Nephron (organoid): ENCODE data around the gene CEBPZ.
A peak's percentile ranks its signal among the peaks of the same experiment; 100 is the strongest.
"Not testable (repeated sequence)": the region's sequence is repeated elsewhere in the genome, so short reads cannot be mapped to it uniquely, and the experiment has no call there.

Source experiments
- H3K27ac Mint-ChIP-seq, 3 experiments: 2 replicates each; pipeline ENCODE4 v1.8.0; 2020; ENCODE audit warnings: mixed read lengths in 3 of 3, mild to moderate bottlenecking in 2 of 3, moderate library complexity in 1 of 3
- H3K27me3 Mint-ChIP-seq: 2 replicates; pipeline ENCODE4 v1.8.0; 2021; ENCODE audit warnings: low read depth, mild to moderate bottlenecking, moderate library complexity, mixed read lengths
- H3K36me3 Mint-ChIP-seq: 2 replicates; pipeline ENCODE4 v1.8.0; 2020; ENCODE audit warnings: low read depth, mixed read lengths
- H3K4me1 Mint-ChIP-seq: 2 replicates; pipeline ENCODE4 v1.8.0; 2020; ENCODE audit warnings: mixed read lengths
- H3K4me3 Mint-ChIP-seq, 3 experiments: 2 replicates each; pipeline ENCODE4 v1.8.0; 2020; ENCODE audit warnings: mild to moderate bottlenecking in 3 of 3, mixed read lengths in 3 of 3, moderate library complexity in 2 of 3
- H3K9me3 Mint-ChIP-seq: 2 replicates; pipeline ENCODE4 v1.8.0; 2020; ENCODE audit warnings: mixed read lengths
- CTCF ChIP-seq, 3 experiments: fragments of 200-600 bp; sonication (generic); IDR thresholded peaks; one replicate each; pipeline ENCODE4 v1.5.0; 2021; ENCODE audit warnings: antibody characterized with exemption in 3 of 3; ENCODE audit not compliant: unreplicated experiment in 3 of 3

The CEBPZ gene

GRCh38 chr2:37201208-37201607, 30.2 kb downstream of the CEBPZ start:
- no peak for TF ChIP-seq CTCF (IDR thresholded peaks at IDR 0.05; ENCODE audit: unreplicated experiment in 3 of 3)
- H3K9me3 Mint-ChIP-seq: peaks cover 14% of the 10 kb centered on the region
- no peak overlapping the region for H3K27ac Mint-ChIP-seq
- H3K4me1 Mint-ChIP-seq: no peaks in the 10 kb centered on the region
- no peaks in the 10 kb centered on the region for H3K27me3 Mint-ChIP-seq
- peaks cover 50% of the 10 kb centered on the region for H3K36me3 Mint-ChIP-seq
- H3K4me3 Mint-ChIP-seq: no peak overlapping the region

DNA sequence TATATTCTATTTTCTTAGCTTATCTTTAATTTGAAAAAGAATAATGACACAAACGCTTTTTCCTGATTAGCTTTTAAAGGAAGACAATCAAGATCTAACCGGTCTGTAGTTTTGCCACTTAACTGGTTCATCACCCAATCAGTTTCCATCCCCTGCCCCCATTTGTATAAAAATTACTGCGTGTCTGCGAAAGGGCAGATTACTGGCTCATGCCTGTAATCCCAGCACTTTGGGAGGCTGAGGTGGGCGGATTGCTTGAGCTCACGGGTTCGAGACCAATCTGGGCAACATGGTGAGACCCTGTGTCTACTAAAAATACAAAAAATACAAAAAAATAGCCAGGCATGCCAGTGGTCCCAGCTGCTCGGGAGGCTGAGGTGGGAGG, 32.7 kb downstream of the CEBPZ start:
- TF ChIP-seq CTCF (IDR thresholded peaks at IDR 0.05; ENCODE audit: unreplicated experiment in 3 of 3): no peak
- peaks cover 2% of the 10 kb centered on the region for H3K9me3 Mint-ChIP-seq
- H3K27ac Mint-ChIP-seq: no peak overlapping the region
- H3K4me1 Mint-ChIP-seq: no peaks in the 10 kb centered on the region
- peaks cover 24% of the 10 kb centered on the region for H3K36me3 Mint-ChIP-seq
- H3K27me3 Mint-ChIP-seq: no peaks in the 10 kb centered on the region
- H3K4me3 Mint-ChIP-seq: no peak overlapping the region

DNA sequence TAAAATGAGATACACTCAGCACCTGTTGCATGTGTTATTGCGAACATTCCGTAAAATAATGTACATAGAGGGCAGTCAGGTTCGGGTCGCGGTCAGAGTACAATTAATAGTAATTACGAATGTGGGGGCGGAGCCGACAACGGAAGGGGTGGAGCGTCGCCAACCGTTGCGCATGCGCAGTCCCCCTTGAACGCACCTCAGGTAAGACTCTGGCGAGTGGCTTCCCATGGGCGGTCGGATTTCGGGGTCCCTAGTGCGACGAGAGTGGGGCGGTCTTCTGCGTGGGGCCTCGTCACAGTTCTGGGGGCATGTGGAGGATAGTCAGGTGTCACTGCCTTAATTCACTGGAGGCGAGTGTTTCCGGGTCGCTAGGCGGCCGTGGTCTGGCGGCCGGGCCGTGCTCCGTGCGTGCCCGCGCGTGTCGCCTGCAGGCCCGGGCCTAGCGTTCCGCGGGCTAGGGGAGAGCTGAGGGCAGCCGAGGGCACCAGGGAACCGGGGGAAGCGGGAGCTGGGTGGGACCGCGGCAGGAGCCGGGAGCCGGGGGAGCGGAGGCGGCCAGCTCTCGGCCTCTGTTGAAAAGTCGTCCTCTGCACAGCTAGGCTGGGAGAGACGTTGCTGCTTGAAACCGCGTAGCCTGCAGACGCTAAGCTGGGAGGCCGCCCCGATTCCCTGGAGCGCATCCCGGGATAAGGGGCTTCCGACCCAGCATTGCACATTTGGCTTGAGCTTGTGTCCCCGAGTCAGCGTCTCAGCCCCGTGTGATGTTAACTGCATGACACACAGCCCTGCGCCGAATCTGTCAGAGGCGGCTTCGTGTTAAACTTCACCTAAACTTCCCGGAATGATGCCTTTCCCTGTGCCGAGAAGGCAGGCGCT, 34.8 kb downstream of the CEBPZ start, which contains the start of gene CEBPZOS:
Gene CEBPZOS, plus strand, starts transcription at position 177 of the 876 bp plus-strand sequence. CDS start 3,209 bp downstream, outside the sequence.
- no peak for TF ChIP-seq CTCF (IDR thresholded peaks at IDR 0.05; ENCODE audit: unreplicated experiment in 3 of 3)
- H3K9me3 Mint-ChIP-seq: no peaks in the 10 kb centered on the region
- peaks cover 9% of the 10 kb centered on the region for H3K36me3 Mint-ChIP-seq

DNA sequence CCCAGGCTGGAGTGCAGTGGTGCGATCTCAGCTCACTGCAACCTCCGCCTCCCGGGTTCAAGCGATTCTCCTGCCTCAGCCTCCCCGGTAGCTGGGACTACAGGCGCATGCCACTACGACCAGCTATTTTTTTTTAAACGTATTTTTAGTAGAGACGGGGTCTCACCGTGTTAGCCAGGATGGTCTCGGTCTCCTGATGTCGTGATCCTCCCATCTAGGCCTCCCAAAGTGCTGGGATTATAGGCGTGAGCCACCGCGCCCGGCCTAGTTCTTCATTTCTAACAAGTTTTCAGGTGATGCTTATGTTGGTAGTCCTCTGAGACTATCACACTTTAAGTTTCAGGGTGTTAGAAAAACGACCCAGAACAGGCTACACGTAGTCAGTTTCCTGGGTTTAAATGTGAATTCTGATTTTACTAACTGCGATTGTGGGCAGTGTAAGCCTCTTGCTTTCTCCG, 35.5 kb downstream of the CEBPZ start:
- not testable (repeated sequence) for H3K9me3 Mint-ChIP-seq, H3K36me3 Mint-ChIP-seq, H3K27ac Mint-ChIP-seq, H3K27me3 Mint-ChIP-seq, H3K4me1 Mint-ChIP-seq
- peak overlapping the region in 2 of 3 experiments; percentile 74 to 79 for H3K4me3 Mint-ChIP-seq

More for the DNA sequence above, 34.8 kb downstream of the CEBPZ start, which contains the start of gene CEBPZOS:
- Mint-ChIP-seq H3K27ac (peak within 1 kb of the TSS in 1 of 3 experiments; percentile 70), H3K27me3 (no peaks in the 10 kb centered on the region), H3K4me3 (peak within 1 kb of the TSS; percentile 65 to 79 (median 74)), H3K4me1 (no peaks in the 10 kb centered on the region)

DNA sequence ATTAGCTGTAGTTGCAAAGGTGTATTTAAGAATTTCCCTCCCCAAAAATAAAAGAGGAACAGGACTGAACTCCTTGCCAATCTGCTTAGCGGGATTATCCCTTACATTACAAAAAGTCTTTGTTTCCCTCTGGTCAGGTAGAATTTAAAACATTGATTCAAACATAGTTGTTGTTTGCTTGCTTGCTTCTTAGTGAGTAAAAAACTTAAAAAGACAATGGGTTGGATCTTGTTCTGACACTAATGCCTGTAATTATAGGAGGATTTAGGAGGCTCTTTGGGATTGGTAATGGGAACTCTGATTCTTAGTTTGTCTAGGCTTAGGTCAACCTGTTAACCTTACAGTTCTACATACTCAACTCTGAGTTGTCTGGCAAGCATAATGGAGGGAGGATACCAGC, 38.8 kb downstream of the CEBPZ start:
- H3K4me3 Mint-ChIP-seq: no peak overlapping the region

GRCh38 chr2:37191747-37192146, 39.6 kb downstream of the CEBPZ start:
- H3K4me1 Mint-ChIP-seq: no peaks in the 10 kb centered on the region
- no peaks in the 10 kb centered on the region for H3K27me3 Mint-ChIP-seq
- H3K36me3 Mint-ChIP-seq: no peaks in the 10 kb centered on the region
- no peaks in the 10 kb centered on the region for H3K9me3 Mint-ChIP-seq
- no peak overlapping the region for H3K4me3 Mint-ChIP-seq
- no peak for TF ChIP-seq CTCF (IDR thresholded peaks at IDR 0.05; ENCODE audit: unreplicated experiment in 3 of 3)
- no peak overlapping the region for H3K27ac Mint-ChIP-seq

More for the DNA sequence above, 38.8 kb downstream of the CEBPZ start:
- Mint-ChIP-seq H3K4me1 (no peaks in the 10 kb centered on the region), H3K36me3 (no peaks in the 10 kb centered on the region), H3K9me3 (no peaks in the 10 kb centered on the region), H3K27ac (no peak overlapping the region), H3K27me3 (no peaks in the 10 kb centered on the region)
- no peak for TF ChIP-seq CTCF (IDR thresholded peaks at IDR 0.05; ENCODE audit: unreplicated experiment in 3 of 3)
